GM06990 (cell line): ENCODE results near the gene ZNF182.
"Not testable (repeated sequence)": the region's sequence is repeated elsewhere in the genome, so short reads cannot be mapped to it uniquely, and the experiment has no call there.

Experiments used
- DNase-seq: peaks from one replicate; pipeline ENCODE4 v3.0.0-alpha.2; 2011; ENCODE audit not compliant: insufficient read length; ENCODE audit errors: extremely low read depth
- H3K27me3 ChIP-seq: replicated peaks from 2 replicates; pipeline ENCODE4 v1.6.0; 2011; ENCODE audit warnings: low read length; ENCODE audit not compliant: control insufficient read depth, insufficient read depth
- H3K36me3 ChIP-seq: 2 replicates; pipeline ENCODE4 v1.5.1; 2011; ENCODE audit warnings: low read length; ENCODE audit not compliant: control insufficient read depth, insufficient read depth
- H3K4me3 ChIP-seq: replicated peaks from 2 replicates; pipeline ENCODE4 v1.5.1; 2011; ENCODE audit warnings: low read depth, mild to moderate bottlenecking, control low read depth, low read length
- TF ChIP-seq, protein P1 (sequence below): IDR thresholded peaks from 2 replicates; pipeline ENCODE4 v1.5.1; 2011; ENCODE audit warnings: low read length, control low read depth, mild to moderate bottlenecking, inconsistent platforms; ENCODE audit not compliant: insufficient read depth, poor library complexity, severe bottlenecking

ZNF182 gene

DNA sequence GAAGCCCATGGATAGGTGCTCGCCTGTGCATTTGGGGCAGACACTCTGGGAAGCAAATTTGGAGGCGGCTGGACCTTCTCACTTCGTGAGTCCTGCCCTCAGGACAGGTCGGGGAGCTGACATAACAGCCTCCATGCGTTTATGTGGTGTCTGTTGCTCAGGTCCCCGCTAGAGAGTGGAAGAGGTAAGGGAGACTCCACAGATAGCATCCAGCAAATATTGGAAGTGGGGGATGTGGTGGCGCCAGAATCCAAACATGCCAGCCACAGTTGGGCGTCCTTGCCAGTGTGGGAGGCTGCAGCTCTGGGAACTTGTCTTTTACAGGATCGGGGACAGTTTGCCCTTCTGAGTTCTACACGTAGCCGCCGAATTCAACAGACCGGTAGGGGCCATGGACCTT is 47.8 kb downstream of the ZNF182 start:
- TF ChIP-seq, protein P1, sequence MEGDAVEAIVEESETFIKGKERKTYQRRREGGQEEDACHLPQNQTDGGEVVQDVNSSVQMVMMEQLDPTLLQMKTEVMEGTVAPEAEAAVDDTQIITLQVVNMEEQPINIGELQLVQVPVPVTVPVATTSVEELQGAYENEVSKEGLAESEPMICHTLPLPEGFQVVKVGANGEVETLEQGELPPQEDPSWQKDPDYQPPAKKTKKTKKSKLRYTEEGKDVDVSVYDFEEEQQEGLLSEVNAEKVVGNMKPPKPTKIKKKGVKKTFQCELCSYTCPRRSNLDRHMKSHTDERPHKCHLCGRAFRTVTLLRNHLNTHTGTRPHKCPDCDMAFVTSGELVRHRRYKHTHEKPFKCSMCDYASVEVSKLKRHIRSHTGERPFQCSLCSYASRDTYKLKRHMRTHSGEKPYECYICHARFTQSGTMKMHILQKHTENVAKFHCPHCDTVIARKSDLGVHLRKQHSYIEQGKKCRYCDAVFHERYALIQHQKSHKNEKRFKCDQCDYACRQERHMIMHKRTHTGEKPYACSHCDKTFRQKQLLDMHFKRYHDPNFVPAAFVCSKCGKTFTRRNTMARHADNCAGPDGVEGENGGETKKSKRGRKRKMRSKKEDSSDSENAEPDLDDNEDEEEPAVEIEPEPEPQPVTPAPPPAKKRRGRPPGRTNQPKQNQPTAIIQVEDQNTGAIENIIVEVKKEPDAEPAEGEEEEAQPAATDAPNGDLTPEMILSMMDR, result no peak
- no peak for DNase-seq
- Histone ChIP-seq H3K27me3 (no peaks in the 10 kb centered on the region), H3K4me3 (no peak overlapping the region), H3K36me3 (no peaks in the 10 kb centered on the region)

DNA sequence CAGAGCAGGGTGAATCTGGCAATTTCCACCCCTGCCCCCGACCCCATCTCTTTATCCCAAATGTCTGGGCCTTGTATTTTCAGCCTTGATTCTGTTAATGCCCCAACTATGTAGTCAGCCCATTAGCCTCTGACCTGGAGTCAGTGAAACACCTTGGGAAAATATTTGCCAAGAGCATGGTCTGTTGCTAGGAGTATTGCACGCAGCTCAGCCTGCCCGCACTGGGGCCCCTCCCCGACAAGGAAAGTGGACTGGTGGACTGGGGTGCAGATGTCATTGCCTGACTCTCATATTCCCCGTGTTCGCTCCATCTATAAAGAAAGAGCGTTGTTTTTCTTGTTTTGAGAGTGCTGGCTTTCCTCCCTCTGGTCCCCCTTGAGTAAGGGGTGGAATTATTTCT is 48.5 kb downstream of the ZNF182 start:
- H3K27me3 ChIP-seq, H3K36me3 ChIP-seq, DNase-seq, H3K4me3 ChIP-seq: not testable (repeated sequence)

DNA sequence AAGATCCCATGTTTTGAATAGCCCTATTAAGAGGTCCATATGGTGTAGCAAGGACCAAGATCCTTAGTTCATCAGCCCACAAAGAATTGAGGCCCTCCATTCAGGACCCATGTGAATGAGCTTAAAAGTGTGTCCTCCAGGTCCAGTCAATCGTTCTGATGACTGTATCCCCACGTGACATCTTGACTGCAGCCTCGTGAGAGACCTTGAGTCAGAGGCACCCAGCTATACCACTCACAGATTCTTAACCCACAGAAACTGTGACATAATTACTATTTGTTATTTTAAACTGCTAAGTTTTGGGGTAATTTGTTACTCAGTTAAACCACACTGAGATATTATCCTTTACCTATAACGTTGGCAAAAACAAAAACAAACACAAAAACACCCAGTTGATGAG is 62.4 kb downstream of the ZNF182 start:
- peak; percentile 35 for DNase-seq
- no peaks in the 10 kb centered on the region for H3K27me3 ChIP-seq
- no peaks in the 10 kb centered on the region for H3K36me3 ChIP-seq
- TF ChIP-seq, protein P1, result no peak
- H3K4me3 ChIP-seq, result no peak overlapping the region

DNA sequence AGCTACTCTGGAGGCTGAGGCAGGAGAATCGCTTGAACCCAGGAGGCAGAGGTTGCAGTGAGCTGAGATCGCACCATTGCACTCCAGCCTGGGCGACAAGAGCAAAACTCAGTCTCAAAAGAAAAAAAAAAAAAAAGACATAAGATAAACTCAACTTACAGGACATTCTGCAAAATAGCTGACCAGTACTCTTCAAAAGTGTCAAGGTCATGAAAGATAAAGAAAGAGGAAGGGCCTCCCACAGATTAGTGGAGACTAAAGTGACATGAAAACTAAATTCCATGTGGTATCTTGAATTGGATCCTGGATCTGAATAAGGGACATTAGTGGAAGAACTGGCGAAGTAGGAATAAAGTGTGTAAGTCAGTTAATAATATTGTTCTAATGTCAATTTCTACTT is 63.3 kb downstream of the ZNF182 start:
- H3K36me3 ChIP-seq, result no peaks in the 10 kb centered on the region
- no peaks in the 10 kb centered on the region for H3K27me3 ChIP-seq
- DNase-seq, result no peak
- TF ChIP-seq, protein P1, result no peak
- no peak overlapping the region for H3K4me3 ChIP-seq

DNA sequence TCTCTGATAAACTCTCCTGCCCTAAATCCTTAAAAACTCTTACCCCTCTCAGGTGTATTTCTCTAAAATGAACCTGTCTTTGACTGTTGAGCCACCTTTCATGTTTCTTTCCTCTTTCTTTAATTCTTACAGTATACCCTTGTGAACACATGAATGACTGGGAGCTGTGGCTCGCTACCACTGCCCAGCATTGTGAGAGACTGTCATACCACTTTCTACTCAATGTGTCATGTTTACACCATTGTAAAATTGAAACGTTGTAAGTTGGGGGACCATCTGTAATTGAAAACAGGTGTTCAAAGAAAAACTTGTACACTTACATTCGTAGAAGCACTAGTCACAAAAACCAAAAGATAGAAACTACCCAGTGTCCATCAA is 66.9 kb downstream of the ZNF182 start:
- no peak overlapping the region for H3K4me3 ChIP-seq
- H3K36me3 ChIP-seq, result no peaks in the 10 kb centered on the region
- TF ChIP-seq, protein P1, result no peak
- no peak for DNase-seq
- H3K27me3 ChIP-seq, result no peaks in the 10 kb centered on the region

DNA sequence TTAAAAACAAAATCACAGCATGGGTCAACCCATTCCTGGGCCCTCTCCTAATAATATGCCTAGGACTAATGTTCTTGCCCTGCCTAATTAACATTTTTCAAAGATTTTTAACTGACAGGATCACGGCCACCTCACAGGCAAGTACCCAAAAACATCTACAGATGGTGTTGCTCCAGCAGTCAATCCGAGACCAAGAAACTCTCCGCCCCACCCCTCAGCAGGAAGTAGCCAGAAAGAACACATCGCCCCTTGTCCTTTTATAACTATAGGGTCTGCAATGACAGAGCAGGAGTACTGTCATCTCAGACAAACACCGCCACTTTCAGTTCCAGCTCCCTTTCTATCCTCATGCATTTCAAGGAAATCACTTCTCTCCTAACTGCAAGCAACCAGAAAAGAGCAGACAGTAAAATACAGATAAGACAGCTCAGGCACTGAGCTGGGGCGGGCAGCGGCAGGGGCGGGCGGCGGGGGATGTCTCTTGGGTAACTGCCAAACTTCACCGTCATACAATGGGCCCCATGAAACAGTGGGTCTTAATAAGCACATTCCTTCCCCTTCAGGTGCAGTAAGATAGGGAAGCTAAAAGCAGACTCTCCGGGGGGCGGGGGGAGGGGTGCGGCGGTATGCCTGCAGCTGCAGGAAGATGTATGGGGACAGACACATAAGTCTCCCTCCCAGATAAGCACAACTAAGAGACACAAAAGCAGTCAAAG is 67.4 kb downstream of the ZNF182 start:
- H3K36me3 ChIP-seq, result no peaks in the 10 kb centered on the region
- H3K4me3 ChIP-seq, result peak overlapping the region; percentile 37
- peak; percentile 62 for DNase-seq
- TF ChIP-seq, protein P1, result no peak
- H3K27me3 ChIP-seq, result no peaks in the 10 kb centered on the region
